Mammary epithelial cell (primary cell): ENCODE data around the gene VWC2.

ENCODE experiments used
- EZH2 ChIP-seq: IDR thresholded peaks from 2 replicates; pipeline ENCODE4 v1.6.1; 2012; ENCODE audit warnings: low read length, inconsistent platforms, borderline replicate concordance
- TF ChIP-seq, protein P1 (sequence below), 2 donors: IDR thresholded peaks in 1 of 2; conservative IDR thresholded peaks in 1 of 2; 2 replicates each; pipeline ENCODE4 v1.5.1; 2011 to 2012; ENCODE audit warnings: inconsistent platforms in 2 of 2, low read length in 2 of 2, mild to moderate bottlenecking in 2 of 2, control low read depth in 1 of 2, low read depth in 1 of 2; ENCODE audit not compliant: insufficient read depth in 1 of 2; ENCODE audit errors: extremely low read depth in 1 of 2

DNA sequence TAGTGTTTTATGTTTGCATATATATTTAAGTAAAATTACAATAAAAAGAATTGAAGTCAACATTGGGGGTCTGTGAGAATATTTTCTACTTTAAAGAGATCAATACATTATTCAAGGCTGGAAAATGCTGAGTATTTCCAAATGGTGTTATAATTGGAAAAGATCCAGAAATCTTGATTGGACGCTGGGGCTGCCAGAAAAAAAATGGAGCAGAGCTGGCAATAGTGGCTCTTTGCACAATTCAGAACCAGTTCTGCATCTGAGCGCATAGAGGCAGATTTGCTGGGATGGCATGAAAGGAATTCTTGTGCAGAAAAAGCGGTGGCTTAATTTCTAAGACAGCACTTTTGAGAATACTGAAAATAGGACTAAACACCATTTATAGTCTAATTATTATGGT lies 10.8 kb upstream of the VWC2 start:
- TF ChIP-seq, protein P1, sequence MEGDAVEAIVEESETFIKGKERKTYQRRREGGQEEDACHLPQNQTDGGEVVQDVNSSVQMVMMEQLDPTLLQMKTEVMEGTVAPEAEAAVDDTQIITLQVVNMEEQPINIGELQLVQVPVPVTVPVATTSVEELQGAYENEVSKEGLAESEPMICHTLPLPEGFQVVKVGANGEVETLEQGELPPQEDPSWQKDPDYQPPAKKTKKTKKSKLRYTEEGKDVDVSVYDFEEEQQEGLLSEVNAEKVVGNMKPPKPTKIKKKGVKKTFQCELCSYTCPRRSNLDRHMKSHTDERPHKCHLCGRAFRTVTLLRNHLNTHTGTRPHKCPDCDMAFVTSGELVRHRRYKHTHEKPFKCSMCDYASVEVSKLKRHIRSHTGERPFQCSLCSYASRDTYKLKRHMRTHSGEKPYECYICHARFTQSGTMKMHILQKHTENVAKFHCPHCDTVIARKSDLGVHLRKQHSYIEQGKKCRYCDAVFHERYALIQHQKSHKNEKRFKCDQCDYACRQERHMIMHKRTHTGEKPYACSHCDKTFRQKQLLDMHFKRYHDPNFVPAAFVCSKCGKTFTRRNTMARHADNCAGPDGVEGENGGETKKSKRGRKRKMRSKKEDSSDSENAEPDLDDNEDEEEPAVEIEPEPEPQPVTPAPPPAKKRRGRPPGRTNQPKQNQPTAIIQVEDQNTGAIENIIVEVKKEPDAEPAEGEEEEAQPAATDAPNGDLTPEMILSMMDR (conservative IDR thresholded peaks at IDR 0.05 in 1 of 2, IDR thresholded peaks at IDR 0.05 in 1 of 2; ENCODE audit: extremely low read depth in 1 of 2, insufficient read depth in 1 of 2, low read depth in 1 of 2, low read length in 2 of 2), result no peak
- TF ChIP-seq EZH2, result no peak
